Measurements from ENCODE around the gene CD59. TPM values are rescaled to one million over a fixed set of nuclear protein-coding genes. Genes with fewer than 3 reads are reported as not detected.
A peak's percentile ranks its signal among the peaks of the same experiment; 100 is the strongest.

CD59 gene
- total RNA-seq (1,084 and 1,141 TPM in 2 replicates), polyA plus RNA-seq (898 and 992 TPM in 2 replicates), polyA minus RNA-seq (1,358 and 1,650 TPM in 2 replicates), Bru-seq, nascent RNA (percentile 98 among the genes with signal in this experiment), BruChase-seq, experiment 1, labeled RNA remaining after a 6-hour chase (percentile 99 among the genes with signal in this experiment), BruChase-seq, experiment 2, labeled RNA remaining after a 2-hour chase (percentile 99 among the genes with signal in this experiment)
- 1,189 and 1,210 TPM in 2 replicates for polyA plus RNA-seq (2011; cell fraction: cytosol; rRNA removed)
- polyA plus RNA-seq (2011; cell fraction: nucleus; rRNA removed) = 468 and 574 TPM in 2 replicates
- 1,678 and 2,079 TPM in 2 replicates for polyA plus RNA-seq (2012)
- 111 TPM for polyA minus RNA-seq (2011; cell fraction: cytosol; rRNA and poly(A)+ RNA removed)
- polyA minus RNA-seq (2011; cell fraction: nucleus; rRNA and poly(A)+ RNA removed) = 286 and 554 TPM in 2 replicates
- long read RNA-seq, full-length matches to known transcripts = 1,428 of 1,656 reads
- long read RNA-seq, partial matches to known transcripts = 74 of 1,656 reads
- long read RNA-seq, other reads (novel, unspliced or antisense) = 154 of 1,656 reads

GRCh38 chr11:33736148-33736812 lies at the start of gene CD59:
TSS of gene CD59 (minus strand) at chr11:33736423. CDS start at chr11:33722445, 13,978 bp downstream.
- Histone ChIP-seq H2AFZ (ENCODE audit: low read depth, low read length) (peak within 1 kb of the TSS; percentile 63), H3K4me2 (ENCODE audit: insufficient read depth, low read length) (peak within 1 kb of the TSS; percentile 99), H3K4me1 (ENCODE audit: control insufficient read depth, extremely low read depth, insufficient read depth, low read length) (peaks cover 43% of the 10 kb centered on the region), H3K27me3 (ENCODE audit: control insufficient read depth in 2 of 2, insufficient read depth in 2 of 2, low read length in 2 of 2) (no peaks in the 10 kb centered on the region), H3K79me2 (ENCODE audit: control insufficient read depth, insufficient read depth, low read length) (peaks cover 56% of the 10 kb centered on the region), H3K9me1 (replicated peaks; ENCODE audit: control insufficient read depth, extremely low read depth, insufficient read depth, low read length) (no peaks in the 10 kb centered on the region), H3K9me3 (replicated peaks; ENCODE audit: control insufficient read depth, insufficient read depth, low read length) (no peaks in the 10 kb centered on the region), H3K36me3 (ENCODE audit: control insufficient read depth in 2 of 2, extremely low read depth in 1 of 2, insufficient read depth in 2 of 2, low read length in 2 of 2) (peaks cover 4% of the 10 kb centered on the region in 2 experiments), H3K9ac (replicated peaks; ENCODE audit: extremely low read depth, insufficient read depth, low read length) (peak within 1 kb of the TSS; percentile 99), H3K27ac (ENCODE audit: insufficient read depth, low read depth, low read length) (peak within 1 kb of the TSS; percentile 93), H4K20me1 (replicated peaks; ENCODE audit: control insufficient read depth, extremely low read depth, insufficient read depth, low read length) (peaks cover 3% of the 10 kb centered on the region), H3K4me3 (replicated peaks in 1 of 3; ENCODE audit: insufficient read depth in 1 of 3, low read depth in 1 of 3, low read length in 3 of 3) (peak within 1 kb of the TSS; percentile 74 to 98 (median 95))
- CTCF ChIA-PET = interaction anchor here (0.9 to 4.6 kb wide), 11 partner anchors 10 to 371 kb away, joined by 3 to 32 read pairs (median 5); partner anchors contain the start of genes C11orf91 and KIAA1549L
- POLR2A ChIA-PET = interaction anchor here (0.6 to 1.8 kb wide), 13 partner anchors 12 to 431 kb away, joined by 3 to 9 read pairs (median 3); partner anchors contain the start of gene C11orf91
- FAIRE-seq = peak; percentile 74
- peak; percentile 96 for DNase-seq (ENCODE audit: low read depth, low spot score)
- TF ChIP-seq POLR2A (IDR thresholded peaks at IDR 0.05; ENCODE audit: low read depth, low read length) (peak; percentile 93), POLR2AphosphoS5 (IDR thresholded peaks at IDR 0.05; ENCODE audit: insufficient read depth, low read depth, low read length) (peak; percentile 98), MAX (IDR thresholded peaks at IDR 0.05; ENCODE audit: insufficient read depth, insufficient read length) (no peak)
- intact Hi-C loops (cut with micrococcal nuclease) = loop anchor here (1.0 to 5.0 kb wide), 5 partner anchors 13 to 574 kb away; partner anchors contain the start of genes CSTF3 and HIPK3
- no TSS peak for BruUV-seq (replicated peaks)
- dilution Hi-C loops (cut with MboI; ENCODE audit: extremely low pct_ligation_motif_present, low sequenced_read_pairs) = no loop called here

- H3K4me1 ChIP-seq (ENCODE audit: control insufficient read depth, extremely low read depth, insufficient read depth, low read length) = no peaks in the 10 kb centered on the region
- dilution Hi-C loops (cut with MboI; ENCODE audit: extremely low pct_ligation_motif_present, low sequenced_read_pairs) (no loop called here), intact Hi-C loops (cut with micrococcal nuclease) (no loop called here)
- TF ChIP-seq MYC (IDR thresholded peaks at IDR 0.05; ENCODE audit: low read depth, low read length) = no peak
- TF ChIP-seq EZH2 (IDR thresholded peaks at IDR 0.05; ENCODE audit: borderline replicate concordance, low read depth, low read length, severe bottlenecking) = no peak
- TF ChIP-seq CTCF (IDR thresholded peaks at IDR 0.05; ENCODE audit: extremely low read depth in 1 of 2, insufficient read depth in 1 of 2, low read depth in 1 of 2, low read length in 2 of 2) = no peak
- no peak for TF ChIP-seq GATA2 (IDR thresholded peaks at IDR 0.05; ENCODE audit: insufficient read depth, insufficient read length, low read depth, low read length)
- no peak for TF ChIP-seq POLR2A (IDR thresholded peaks at IDR 0.05; ENCODE audit: low read depth, low read length)
- TF ChIP-seq FOS (IDR thresholded peaks at IDR 0.05; ENCODE audit: borderline replicate concordance, insufficient read depth, low read length) = no peak
- no peak for TF ChIP-seq JUN (IDR thresholded peaks at IDR 0.05; ENCODE audit: borderline replicate concordance, insufficient read depth, insufficient read length, low read depth)
- no peak for TF ChIP-seq POLR2AphosphoS5 (IDR thresholded peaks at IDR 0.05; ENCODE audit: insufficient read depth, low read depth, low read length)
- peaks cover 28 to 40% of the 10 kb centered on the region in 2 experiments for H3K27me3 ChIP-seq (ENCODE audit: control insufficient read depth in 2 of 2, insufficient read depth in 2 of 2, low read length in 2 of 2)
- no peak overlapping the region for H3K4me3 ChIP-seq (replicated peaks in 1 of 3; ENCODE audit: insufficient read depth in 1 of 3, low read depth in 1 of 3, low read length in 3 of 3)
- no peak overlapping the region for H2AFZ ChIP-seq (ENCODE audit: low read depth, low read length)
- no peak overlapping the region for H3K4me2 ChIP-seq (ENCODE audit: insufficient read depth, low read length)
- ChIA-PET CTCF (interaction anchor here (1.4 to 1.5 kb wide), 2 partner anchors 17 to 23 kb away, joined by 4 to 7 read pairs; no protein-coding TSS in a partner anchor), POLR2A (no interaction called here)
- no peak for DNase-seq (ENCODE audit: low read depth, low spot score)
- no peaks in the 10 kb centered on the region for H3K36me3 ChIP-seq (ENCODE audit: control insufficient read depth in 2 of 2, extremely low read depth in 1 of 2, insufficient read depth in 2 of 2, low read length in 2 of 2)
- no peaks in the 10 kb centered on the region for H4K20me1 ChIP-seq (replicated peaks; ENCODE audit: control insufficient read depth, extremely low read depth, insufficient read depth, low read length)
- no peak overlapping the region for H3K27ac ChIP-seq (ENCODE audit: insufficient read depth, low read depth, low read length)
- no peak for FAIRE-seq
- no peaks in the 10 kb centered on the region for H3K9me3 ChIP-seq (replicated peaks; ENCODE audit: control insufficient read depth, insufficient read depth, low read length)
- no peak overlapping the region for H3K9ac ChIP-seq (replicated peaks; ENCODE audit: extremely low read depth, insufficient read depth, low read length)
- no TSS peak for BruUV-seq (replicated peaks)
- no peaks in the 10 kb centered on the region for H3K79me2 ChIP-seq (ENCODE audit: control insufficient read depth, insufficient read depth, low read length)
- H3K9me1 ChIP-seq (replicated peaks; ENCODE audit: control insufficient read depth, extremely low read depth, insufficient read depth, low read length) = no peaks in the 10 kb centered on the region
Observed at GRCh38 chr11:33785609-33786008, 49.4 kb upstream of the CD59 start.

Measured in endothelial cell of umbilical vein (primary cell).